H9 (cell line): Measurements from ENCODE around the gene NXT1. TPM values are rescaled to one million over a fixed set of nuclear protein-coding genes. Genes with fewer than 3 reads are reported as not detected.

Experiments used
- DNase-seq: peaks from one replicate; pipeline ENCODE4 v3.0.0-alpha.2; 2017
- H2AFZ ChIP-seq: one replicate; pipeline ENCODE4 v1.6.1; 2013; ENCODE audit warnings: mild to moderate bottlenecking, low read length, control low read depth, moderate library complexity
- H2AK5ac ChIP-seq: 2 replicates; pipeline ENCODE4 v1.6.1; 2013; ENCODE audit warnings: low read length, control low read depth, mixed read lengths; ENCODE audit not compliant: insufficient read length
- H2BK120ac ChIP-seq: one replicate; pipeline ENCODE4 v1.6.1; 2013; ENCODE audit warnings: low read depth, mild to moderate bottlenecking, low read length, control low read depth, inconsistent platforms; ENCODE audit not compliant: poor library complexity, severe bottlenecking
- H2BK12ac ChIP-seq: 2 replicates; pipeline ENCODE4 v1.6.1; 2013; ENCODE audit warnings: low read length, control low read depth, mixed read lengths, low read depth; ENCODE audit not compliant: insufficient read length
- H2BK15ac ChIP-seq: 2 replicates; pipeline ENCODE4 v1.6.1; 2013; ENCODE audit warnings: low read depth, low read length, control low read depth
- H2BK20ac ChIP-seq: one replicate; pipeline ENCODE4 v1.6.1; 2013; ENCODE audit warnings: low read depth, mild to moderate bottlenecking, low read length, control low read depth, inconsistent platforms; ENCODE audit not compliant: poor library complexity, severe bottlenecking
- H2BK5ac ChIP-seq: 2 replicates; pipeline ENCODE4 v1.6.1; 2013; ENCODE audit warnings: low read length, control low read depth, mixed read lengths; ENCODE audit not compliant: insufficient read length
- H3K14ac ChIP-seq: 2 replicates; pipeline ENCODE4 v1.6.1; 2013; ENCODE audit warnings: low read length, control low read depth; ENCODE audit not compliant: insufficient read depth
- H3K18ac ChIP-seq: 2 replicates; pipeline ENCODE4 v1.6.1; 2013; ENCODE audit warnings: low read depth, mild to moderate bottlenecking, mixed read lengths, low read length, control low read depth; ENCODE audit not compliant: insufficient read length
- H3K23ac ChIP-seq: 2 replicates; pipeline ENCODE4 v1.6.1; 2013; ENCODE audit warnings: low read length, control low read depth, mixed read lengths, low read depth; ENCODE audit not compliant: insufficient read length
- H3K23me2 ChIP-seq: 2 replicates; pipeline ENCODE4 v1.6.1; 2013; ENCODE audit warnings: low read depth, mild to moderate bottlenecking, mixed read lengths, low read length, control low read depth; ENCODE audit not compliant: insufficient read length, poor library complexity, severe bottlenecking
- H3K27ac ChIP-seq: 2 replicates; pipeline ENCODE4 v1.5.1; 2013; ENCODE audit warnings: low read length, control low read depth, mixed read lengths, low read depth; ENCODE audit not compliant: insufficient read length
- H3K27me3 ChIP-seq: 2 replicates; pipeline ENCODE4 v1.6.1; 2013; ENCODE audit warnings: low read length, control low read depth, inconsistent platforms; ENCODE audit not compliant: insufficient read depth
- H3K4ac ChIP-seq: 2 replicates; pipeline ENCODE4 v1.6.1; 2013; ENCODE audit warnings: low read depth, mild to moderate bottlenecking, control low read depth, inconsistent platforms, low read length, moderate library complexity
- H3K4me1 ChIP-seq: 2 replicates; pipeline ENCODE4 v1.6.1; 2013; ENCODE audit warnings: low read length, control low read depth, inconsistent platforms; ENCODE audit not compliant: insufficient read depth
- H3K4me2 ChIP-seq: 2 replicates; pipeline ENCODE4 v1.6.1; 2013; ENCODE audit warnings: low read length, control low read depth, mixed read lengths; ENCODE audit not compliant: insufficient read length, insufficient read depth
- H3K56ac ChIP-seq: 2 replicates; pipeline ENCODE4 v1.6.1; 2013; ENCODE audit warnings: low read depth, mild to moderate bottlenecking, mixed read lengths, low read length, control low read depth; ENCODE audit not compliant: insufficient read length
- H3K79me1 ChIP-seq: 2 replicates; pipeline ENCODE4 v1.6.1; 2013; ENCODE audit warnings: low read depth, mild to moderate bottlenecking, moderate library complexity, low read length, control low read depth, inconsistent platforms; ENCODE audit not compliant: insufficient read depth, poor library complexity, severe bottlenecking
- H3K79me2 ChIP-seq: 2 replicates; pipeline ENCODE4 v1.6.1; 2013; ENCODE audit warnings: low read length, control low read depth, inconsistent platforms; ENCODE audit not compliant: insufficient read depth
- H3K9ac ChIP-seq: 2 replicates; pipeline ENCODE4 v1.6.1; 2013; ENCODE audit warnings: low read length, control low read depth, mixed read lengths; ENCODE audit not compliant: insufficient read length; ENCODE audit errors: extremely low read depth
- H3K9me3 ChIP-seq: one replicate; pipeline ENCODE4 v1.6.1; 2013; ENCODE audit warnings: low read depth, low read length, inconsistent platforms; ENCODE audit not compliant: control insufficient read depth
- H3T11ph ChIP-seq: one replicate; pipeline ENCODE4 v1.6.1; 2013; ENCODE audit warnings: mild to moderate bottlenecking, low read length, control low read depth, inconsistent platforms
- H4K20me1 ChIP-seq: one replicate; pipeline ENCODE4 v1.6.1; 2013; ENCODE audit not compliant: control insufficient read depth, insufficient read length, insufficient read depth
- H4K5ac ChIP-seq: 2 replicates; pipeline ENCODE4 v1.6.1; 2013; ENCODE audit warnings: low read depth, mild to moderate bottlenecking, mixed read lengths, low read length, control low read depth; ENCODE audit not compliant: insufficient read length
- H4K8ac ChIP-seq: replicated peaks from 2 replicates; pipeline ENCODE4 v1.6.1; 2013; ENCODE audit warnings: low read length, control low read depth, mixed read lengths, low read depth; ENCODE audit not compliant: insufficient read length
- H4K91ac ChIP-seq: 2 replicates; pipeline ENCODE4 v1.6.1; 2013; ENCODE audit warnings: low read depth, mild to moderate bottlenecking, moderate library complexity, mixed read lengths, low read length, control low read depth; ENCODE audit not compliant: insufficient read length
- H3K27ac Mint-ChIP-seq, 3 experiments: 2 replicates in 2 of 3; 3 replicates in 1 of 3; pipeline ENCODE4 v1.8.0; 2020 to 2021; ENCODE audit warnings: mixed read lengths in 3 of 3, mild to moderate bottlenecking in 1 of 3, moderate library complexity in 1 of 3
- H3K27me3 Mint-ChIP-seq: 2 replicates; pipeline ENCODE4 v1.8.0; 2021; ENCODE audit warnings: low read depth, mild to moderate bottlenecking, moderate library complexity, mixed read lengths
- H3K36me3 Mint-ChIP-seq, 3 experiments: 2 replicates in 2 of 3; 3 replicates in 1 of 3; pipeline ENCODE4 v1.8.0; 2020 to 2021; ENCODE audit warnings: low read depth in 3 of 3, mixed read lengths in 3 of 3; ENCODE audit not compliant: insufficient read depth in 1 of 3
- H3K4me1 Mint-ChIP-seq, 2 experiments: 2 replicates each; pipeline ENCODE4 v1.8.0; 2020; ENCODE audit warnings: mixed read lengths in 2 of 2
- H3K4me3 Mint-ChIP-seq, 2 experiments: 2 replicates in 1 of 2; 3 replicates in 1 of 2; pipeline ENCODE4 v1.8.0; 2020 to 2021; ENCODE audit warnings: mild to moderate bottlenecking in 2 of 2, mixed read lengths in 2 of 2, moderate library complexity in 1 of 2
- H3K9me3 Mint-ChIP-seq, 2 experiments: 2 replicates in 1 of 2; 3 replicates in 1 of 2; pipeline ENCODE4 v1.8.0; 2020; ENCODE audit warnings: mild to moderate bottlenecking in 2 of 2, mixed read lengths in 2 of 2, moderate library complexity in 1 of 2
- CTCF ChIP-seq: fragments of 200-600 bp; sonication (generic); conservative IDR thresholded peaks from 3 replicates; pipeline ENCODE4 v1.8.0; 2021; ENCODE audit warnings: antibody characterized with exemption, mild to moderate bottlenecking
- WGBS: extraction: QIAGEN DNeasy Blood & Tissue Kit; methylation state at CpG from one replicate; pipeline ENCODE4 v1.1.7; 2013; ENCODE audit warnings: missing lambda C conversion rate, low lambda C conversion rate, mixed read lengths; ENCODE audit not compliant: insufficient read length; ENCODE audit errors: extremely low coverage; 5-methylcytosine and 5-hydroxymethylcytosine counted together
- total RNA-seq: library from RNA; stranded (reverse); gene quantifications from 2 replicates; pipeline ENCODE4 v1.2.1, GENCODE V29; 2021

Gene NXT1
- total RNA-seq, 1 experiment from 2014 or later: 25.5 TPM

- Mint-ChIP-seq H3K4me3 (no peak overlapping the region), H3K4me1 (peaks cover 8 to 10% of the 10 kb centered on the region in 2 experiments), H3K36me3 (no peaks in the 10 kb centered on the region), H3K27me3 (peaks cover 5% of the 10 kb centered on the region; the same call in 1 of the 2 replicates), H3K9me3 (peaks cover 2 to 4% of the 10 kb centered on the region in 2 experiments; a peak in 2 of 5 replicates), H3K27ac (no peak overlapping the region)
- Histone ChIP-seq H3K23ac (no peak overlapping the region), H3K56ac (no peak overlapping the region), H3K18ac (no peak overlapping the region), H4K8ac (no peak overlapping the region), H3K4me1 (no peaks in the 10 kb centered on the region), H2BK15ac (no peak overlapping the region), H4K91ac (no peak overlapping the region), H3K27me3 (no peaks in the 10 kb centered on the region), H3K4me2 (no peak overlapping the region), H3K27ac (no peak overlapping the region), H4K5ac (no peak overlapping the region), H3K23me2 (no peaks in the 10 kb centered on the region), H2BK120ac (no peak overlapping the region), H3T11ph (no peak overlapping the region), H4K20me1 (no peaks in the 10 kb centered on the region), H2AFZ (no peak overlapping the region), H3K4ac (no peak overlapping the region), H2AK5ac (no peak overlapping the region), H3K79me1 (no peaks in the 10 kb centered on the region), H3K9me3 (no peaks in the 10 kb centered on the region), H2BK12ac (no peak overlapping the region), H3K14ac (no peak overlapping the region), H3K9ac (no peak overlapping the region), H2BK20ac (no peak overlapping the region), H3K79me2 (no peaks in the 10 kb centered on the region), H2BK5ac (no peak overlapping the region)
- no peak for TF ChIP-seq CTCF
- no CpG with 5 or more reads among the region's 2 CpGs for WGBS
- no peak for DNase-seq
Observed at GRCh38 chr20:23341073-23341472, 9.5 kb upstream of the NXT1 start.
